ENCODE data around the gene PLXNA2.

The PLXNA2 gene

GRCh38 chr1:208137193-208137592 is 107.0 kb downstream of the PLXNA2 start:
- no peak for DNase-seq (ENCODE audit: low spot score)

DNA sequence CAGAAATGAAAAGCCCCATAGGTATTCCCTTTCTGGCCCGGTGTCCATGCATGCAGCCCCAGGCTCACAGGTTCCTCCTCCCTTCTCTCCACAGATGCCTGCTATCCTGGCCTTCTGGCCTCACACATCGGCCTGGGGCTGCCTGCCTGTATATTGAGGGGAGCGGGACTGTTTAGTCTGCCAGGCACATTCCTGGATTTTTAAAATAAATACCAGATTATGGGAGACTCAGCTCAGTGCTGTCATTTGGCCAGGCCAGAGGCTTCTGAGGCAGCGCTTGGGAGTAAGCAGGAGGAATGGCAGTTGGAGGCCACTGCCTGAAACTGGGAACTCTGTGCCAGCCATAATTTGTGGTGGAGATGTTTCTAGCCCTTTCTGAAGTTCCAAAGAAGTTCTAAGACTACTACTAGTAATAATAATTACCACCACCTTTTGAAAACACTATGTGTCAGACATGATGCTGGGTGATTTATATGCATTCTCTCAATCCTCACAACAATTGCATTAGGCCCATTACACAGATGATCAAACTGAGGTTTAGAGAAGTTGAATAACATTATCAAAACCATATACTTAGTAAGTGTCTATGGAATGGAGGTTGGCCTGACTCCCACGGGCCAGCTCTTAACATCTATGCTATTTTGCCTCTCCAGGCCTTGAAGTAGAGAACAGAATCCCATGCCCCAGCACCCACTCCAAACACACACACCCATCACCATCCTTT is 107.6 kb downstream of the PLXNA2 start:
- DNase-seq (ENCODE audit: low spot score), result no peak

DNA sequence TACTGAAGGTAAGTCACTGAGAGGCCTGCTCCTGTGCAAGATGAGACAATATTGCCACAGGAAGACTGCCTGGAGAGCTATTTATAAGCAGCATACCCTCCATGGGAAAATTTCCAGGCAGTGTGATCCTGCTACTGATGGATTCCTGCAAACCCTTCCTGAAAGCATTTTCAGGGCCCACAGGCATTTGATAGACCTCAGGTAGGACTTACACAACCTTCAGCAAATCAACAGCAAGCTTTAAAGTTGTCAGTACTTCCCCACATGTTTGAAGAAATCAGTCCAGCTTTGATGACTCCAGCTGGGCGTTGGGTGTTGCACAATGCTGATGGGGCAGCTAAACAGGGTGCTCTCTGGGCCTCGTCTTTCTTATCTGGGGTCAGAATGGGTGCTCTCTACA is 108.8 kb downstream of the PLXNA2 start:
- DNase-seq (ENCODE audit: low spot score), result no peak

- no peak for DNase-seq (ENCODE audit: low spot score)
Observed at GRCh38 chr1:208134491-208134890, 109.7 kb downstream of the PLXNA2 start.

GRCh38 chr1:208133355-208133754 is 110.8 kb downstream of the PLXNA2 start:
- DNase-seq (ENCODE audit: low spot score), result no peak

- DNase-seq (ENCODE audit: low spot score), result peak; percentile 42
Observed at GRCh38 chr1:208132287-208132882, 111.8 kb downstream of the PLXNA2 start.

GRCh38 chr1:208131621-208132286 is 112.4 kb downstream of the PLXNA2 start:
- DNase-seq (ENCODE audit: low spot score), result no peak

DNA sequence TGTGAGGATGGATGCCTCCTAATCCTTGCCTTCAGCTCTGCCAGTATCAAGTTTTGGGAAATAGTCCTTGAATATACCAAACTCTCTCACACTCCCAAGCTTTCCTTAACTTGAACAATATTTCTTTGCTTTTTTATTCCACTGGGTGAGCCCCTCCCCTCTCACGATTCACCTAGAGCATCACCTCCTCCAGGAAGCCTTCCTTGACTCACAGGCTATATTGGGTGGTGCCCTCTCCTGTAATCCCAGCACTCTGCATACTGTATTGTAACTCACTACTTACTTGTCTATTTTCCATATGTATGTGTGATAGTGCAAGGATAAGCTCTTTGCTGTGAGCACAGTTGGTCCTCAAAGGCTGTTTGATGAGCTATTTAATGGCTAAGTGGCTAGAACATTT is 114.7 kb downstream of the PLXNA2 start:
- no peak for DNase-seq (ENCODE audit: low spot score)

GRCh38 chr1:208129060-208129459 is 115.1 kb downstream of the PLXNA2 start:
- DNase-seq (ENCODE audit: low spot score), result no peak

DNA sequence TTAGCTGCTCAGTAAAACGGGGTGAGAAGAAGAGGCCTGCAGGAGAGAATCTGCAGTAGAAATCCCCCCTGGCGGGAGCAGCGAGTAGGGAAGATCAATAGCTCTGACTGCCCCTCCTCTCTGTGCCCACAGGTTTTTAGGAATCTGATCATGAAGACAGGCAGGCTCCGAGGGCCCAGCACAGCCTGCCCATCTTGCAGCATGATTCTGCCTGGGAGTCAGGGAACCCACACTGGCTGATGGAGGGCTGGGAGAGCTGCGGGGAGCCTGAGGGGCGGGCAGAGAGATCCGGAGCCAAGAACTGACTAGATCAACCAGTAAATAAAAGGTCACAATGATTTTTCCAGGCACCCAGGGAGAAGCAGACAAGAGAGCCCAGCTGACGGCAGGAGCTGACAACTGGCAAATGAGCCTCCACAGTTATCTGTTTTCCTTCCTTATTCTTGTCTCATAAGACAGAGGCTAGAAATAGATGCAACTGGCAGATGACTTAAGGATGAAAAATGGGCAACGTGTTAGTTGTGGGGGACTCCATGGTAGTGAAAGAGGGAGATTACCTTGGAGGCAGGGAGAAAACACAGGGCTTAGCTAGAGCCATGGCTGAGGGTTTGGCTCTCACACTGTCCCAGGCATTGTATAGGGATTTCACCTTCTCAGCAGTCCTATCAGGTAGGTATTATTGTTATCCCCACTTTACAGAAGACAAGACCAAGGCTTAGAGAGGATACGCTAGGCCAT is 116.2 kb downstream of the PLXNA2 start:
- DNase-seq (ENCODE audit: low spot score), result no peak

- no peak for DNase-seq (ENCODE audit: low spot score)
Observed at GRCh38 chr1:208127284-208127683, 116.9 kb downstream of the PLXNA2 start.

DNA sequence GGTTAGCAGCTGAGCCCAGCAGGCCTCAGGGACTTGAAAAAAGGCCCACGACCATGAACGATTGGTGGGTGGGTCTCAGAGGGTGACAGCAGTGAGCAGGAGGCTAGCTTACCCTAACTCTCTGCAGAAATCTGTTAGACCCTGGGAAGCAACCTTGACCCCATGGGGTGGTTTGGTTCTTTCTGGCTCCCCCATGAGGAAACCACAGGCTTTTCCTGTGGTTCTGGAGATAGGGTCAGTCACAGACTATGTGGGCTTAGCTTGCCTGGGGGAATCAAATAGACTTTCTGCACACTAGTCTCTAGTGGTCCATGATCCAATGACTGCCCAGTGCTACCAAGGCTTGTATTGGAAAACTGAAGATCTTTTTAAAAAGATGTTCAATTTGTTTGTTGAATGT is 118.1 kb downstream of the PLXNA2 start:
- no peak for DNase-seq (ENCODE audit: low spot score)

DNA sequence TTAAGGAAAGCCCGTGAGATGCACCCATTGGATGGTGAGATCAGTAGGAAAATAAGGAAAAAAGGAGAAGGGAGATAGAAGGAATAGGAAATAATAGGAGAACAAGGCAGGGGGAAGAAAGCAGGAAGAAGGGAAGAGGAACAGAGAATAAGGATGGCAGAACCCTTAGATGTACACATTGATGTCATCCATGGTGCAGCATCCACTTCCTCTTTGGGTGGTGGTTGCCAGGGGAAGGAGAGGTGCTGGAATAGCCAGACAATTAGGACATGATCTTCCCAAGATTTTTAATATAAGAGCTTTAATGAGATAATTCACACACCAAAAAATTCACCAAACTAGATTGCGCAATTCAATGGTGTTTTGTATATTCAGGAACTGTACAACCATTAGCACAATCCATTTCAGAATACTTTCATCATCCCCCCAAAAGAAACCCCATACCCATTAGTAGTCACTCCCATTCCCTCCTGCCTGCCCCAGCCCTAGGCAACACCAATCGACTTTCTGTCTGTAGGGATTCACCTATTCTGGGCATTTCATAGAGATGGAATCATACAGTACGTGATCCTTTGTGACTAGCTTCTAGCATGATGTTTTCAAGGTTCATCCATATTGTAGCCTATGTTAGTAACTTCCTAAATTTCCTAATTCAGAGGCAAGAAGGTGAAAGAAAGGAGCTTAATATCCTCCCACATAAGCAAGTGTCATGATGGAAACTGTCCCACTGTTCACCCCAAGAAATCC is 121.4 kb downstream of the PLXNA2 start:
- DNase-seq (ENCODE audit: low spot score), result no peak

DNA sequence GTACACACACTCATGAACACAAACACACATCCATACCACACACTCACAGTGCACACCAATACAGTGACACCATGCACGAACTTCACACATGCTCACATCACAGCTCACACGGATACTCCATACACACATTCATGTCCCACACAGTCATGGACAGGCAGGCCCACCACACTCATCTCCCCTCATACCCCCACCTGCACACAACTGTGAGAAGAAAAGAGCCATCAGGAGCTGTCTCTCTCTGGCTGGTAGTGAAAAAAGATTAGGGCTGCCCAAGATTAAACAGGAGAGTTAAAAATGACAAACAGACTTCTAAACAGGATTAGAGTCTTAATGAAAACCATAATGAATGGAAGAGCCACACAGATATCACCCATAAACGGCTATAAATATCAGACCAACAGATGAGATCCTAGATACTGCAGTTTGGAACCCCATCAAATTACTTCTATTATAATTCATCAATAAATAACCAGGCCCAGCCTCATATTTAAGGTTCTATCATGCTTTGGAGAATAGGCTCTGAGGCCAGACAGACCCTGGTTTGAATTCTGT is 122.3 kb downstream of the PLXNA2 start:
- no peak for DNase-seq (ENCODE audit: low spot score)

DNA sequence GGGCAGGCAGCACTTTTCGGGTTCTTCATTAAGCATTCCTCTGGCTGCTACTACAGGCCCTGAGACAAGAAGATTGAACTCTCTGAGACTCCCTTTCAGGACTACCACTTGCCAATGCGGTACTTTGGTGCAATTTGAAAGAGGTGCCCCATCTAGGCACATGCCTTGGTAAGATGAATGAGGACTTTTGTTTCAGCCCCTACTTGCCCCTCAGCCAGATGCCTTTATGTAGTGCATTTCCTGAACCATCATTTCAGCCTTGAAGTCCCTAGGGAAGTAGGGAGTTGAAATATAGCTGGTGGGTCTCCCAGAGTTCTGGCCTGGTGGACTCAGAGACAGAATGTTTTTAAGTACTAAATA is 123.8 kb downstream of the PLXNA2 start:
- no peak for DNase-seq (ENCODE audit: low spot score)

GRCh38 chr1:208118841-208119606 is 125.2 kb downstream of the PLXNA2 start:
- DNase-seq (ENCODE audit: low spot score), result no peak

DNA sequence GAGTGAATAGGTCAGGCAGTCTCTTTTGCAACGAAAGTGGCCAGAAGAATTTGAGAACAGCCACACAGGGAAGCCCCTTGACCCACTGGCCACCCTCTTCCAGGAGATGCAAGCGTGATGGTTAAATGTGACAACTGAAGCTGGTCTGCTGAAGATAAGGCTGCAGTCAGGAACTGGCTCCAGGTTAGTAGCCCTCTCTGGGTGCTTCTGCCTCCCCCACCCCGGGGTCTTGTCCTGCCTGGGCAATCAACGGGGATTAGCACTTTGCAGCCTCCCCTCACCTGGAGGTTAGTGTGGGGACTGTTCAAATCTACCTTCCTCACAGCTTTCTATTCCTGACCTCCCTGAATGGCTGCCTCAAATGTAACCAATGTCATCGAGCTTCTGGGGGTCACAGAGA is 125.9 kb downstream of the PLXNA2 start:
- DNase-seq (ENCODE audit: low spot score), result no peak

- DNase-seq (ENCODE audit: low spot score), result no peak
Observed at GRCh38 chr1:208117826-208118225, 126.4 kb downstream of the PLXNA2 start.

- no peak for DNase-seq (ENCODE audit: low spot score)
Observed at GRCh38 chr1:208117409-208117808, 126.8 kb downstream of the PLXNA2 start.

DNA sequence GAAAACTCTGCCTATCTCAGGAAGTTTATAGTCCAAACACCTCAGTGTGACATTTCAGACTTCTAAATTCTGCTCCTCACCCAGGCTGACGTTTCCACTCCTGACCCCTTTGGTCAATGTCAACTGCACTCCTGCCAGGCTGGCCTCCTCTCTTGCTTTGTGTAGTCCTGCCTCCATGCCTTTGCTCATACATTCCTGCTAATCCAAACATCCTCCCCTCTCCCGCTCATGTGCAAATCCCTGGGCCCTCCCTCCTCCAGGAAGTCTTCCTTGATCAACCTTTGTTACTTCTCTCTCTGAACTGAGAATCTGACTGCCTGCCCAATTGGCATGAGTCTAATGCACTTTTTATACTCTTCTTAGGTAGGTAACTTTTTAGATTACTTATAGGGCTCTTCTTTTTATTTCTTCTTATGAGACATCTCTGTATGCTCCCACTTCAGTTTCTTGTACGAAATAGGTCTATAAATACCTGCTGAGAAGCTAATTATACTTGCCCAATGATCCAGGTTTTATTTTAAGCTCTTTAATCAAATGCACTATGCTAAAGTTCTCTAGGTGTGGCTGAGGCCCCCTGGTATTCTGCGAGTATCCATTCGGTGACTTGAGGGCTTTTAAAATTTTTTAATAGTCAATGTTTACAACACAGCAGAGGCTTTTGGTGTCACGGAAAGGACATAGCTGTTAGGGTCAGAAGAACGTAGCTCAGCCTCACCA is 128.1 kb downstream of the PLXNA2 start:
- DNase-seq (ENCODE audit: low spot score), result no peak

Measured in kidney capillary endothelial cell (primary cell).